Vagina (tissue), 2 donors: ENCODE results near the gene CSNK2A1. TPM values are rescaled to one million over a fixed set of nuclear protein-coding genes. Genes with fewer than 3 reads are reported as not detected.

Experiments used
- DNase-seq, 2 donors: peaks; one replicate each; pipeline ENCODE4 v3.0.0-alpha.2; 2017; ENCODE audit errors: extremely low spot score in 2 of 2
- H3K27ac ChIP-seq: fragments of 200-600 bp; sonication (generic); one replicate; pipeline ENCODE4 v1.5.1; 2019
- H3K27me3 ChIP-seq: fragments of 200-600 bp; sonication (generic); one replicate; pipeline ENCODE4 v1.5.1; 2019
- H3K36me3 ChIP-seq, 2 donors: fragments of 200-600 bp; sonication (generic); one replicate each; pipeline ENCODE4 v1.5.1; 2017 to 2019
- H3K4me1 ChIP-seq: fragments of 200-600 bp; sonication (generic); one replicate; pipeline ENCODE4 v1.5.1; 2019
- H3K4me3 ChIP-seq, 2 donors: fragments of 200-600 bp; sonication (generic); 1 replicate in 1 of 2; 2 replicates in 1 of 2; pipeline ENCODE4 v1.5.1; 2016 to 2019
- H3K9me3 ChIP-seq: fragments of 200-600 bp; sonication (generic); one replicate; pipeline ENCODE4 v1.5.1; 2019
- CTCF ChIP-seq, 3 experiments: fragments of 450-650 bp in 2 of 3; fragments of 200-600 bp in 1 of 3; sonication (generic) in 1 of 3; IDR thresholded peaks; one replicate each; pipeline ENCODE4 v1.5.1; 2017 to 2019; ENCODE audit warnings: antibody characterized with exemption in 3 of 3, mild to moderate bottlenecking in 2 of 3, moderate library complexity in 2 of 3
- POLR2A ChIP-seq, 2 donors: fragments of 450-650 bp; IDR thresholded peaks; one replicate each; pipeline ENCODE4 v1.6.1; 2017; ENCODE audit warnings: antibody characterized with exemption in 2 of 2, mild to moderate bottlenecking in 2 of 2, moderate library complexity in 2 of 2
- POLR2AphosphoS5 ChIP-seq, 2 donors: sonication (generic); formaldehyde crosslinking; IDR thresholded peaks; one replicate each; pipeline ENCODE4 v1.9.0; 2017; ENCODE audit warnings: antibody characterized with exemption in 2 of 2, mild to moderate bottlenecking in 2 of 2, low read depth in 1 of 2; ENCODE audit not compliant: insufficient read depth in 1 of 2
- intact Hi-C: fragments of 100-400 bp; cut with DNase I; formaldehyde crosslinking; loops from one replicate; pipeline ENCODE4 v1.15.1; 2023
- total RNA-seq: library from RNA; depleted of rRNA; stranded (reverse); fragments of >200 nt; gene quantifications from one replicate; pipeline ENCODE4 v1.2.3, GENCODE V29; 2016

Gene CSNK2A1
- total RNA-seq, 1 donor from 2014 or later: 70.0 TPM

- no peak overlapping the region for H3K27ac ChIP-seq
- intact Hi-C loops: loop anchor here (10.0 kb wide), 1 partner anchor 167 kb away; no protein-coding TSS in a partner anchor
- TF ChIP-seq CTCF (IDR thresholded peaks at IDR 0.05): no peak
- TF ChIP-seq POLR2A (IDR thresholded peaks at IDR 0.05): no peak
- no peak for TF ChIP-seq POLR2AphosphoS5 (IDR thresholded peaks at IDR 0.05; ENCODE audit: insufficient read depth in 1 of 2, low read depth in 1 of 2)
- H3K36me3 ChIP-seq: no peaks in the 10 kb centered on the region
- H3K27me3 ChIP-seq: no peaks in the 10 kb centered on the region
- H3K4me1 ChIP-seq: peaks cover 17% of the 10 kb centered on the region
- no peaks in the 10 kb centered on the region for H3K9me3 ChIP-seq
- H3K4me3 ChIP-seq: no peak overlapping the region
- no peak for DNase-seq
Observed at GRCh38 chr20:568097-568652, 24.6 kb upstream of the CSNK2A1 start.

- no peak for TF ChIP-seq POLR2AphosphoS5 (IDR thresholded peaks at IDR 0.05; ENCODE audit: insufficient read depth in 1 of 2, low read depth in 1 of 2)
- no peak for TF ChIP-seq POLR2A (IDR thresholded peaks at IDR 0.05)
- TF ChIP-seq CTCF (IDR thresholded peaks at IDR 0.05): no peak
- no peak overlapping the region for H3K4me3 ChIP-seq
- DNase-seq: no peak
- no peak overlapping the region for H3K27ac ChIP-seq
- no peaks in the 10 kb centered on the region for H3K4me1 ChIP-seq
- no peaks in the 10 kb centered on the region for H3K36me3 ChIP-seq
- no peaks in the 10 kb centered on the region for H3K27me3 ChIP-seq
- H3K9me3 ChIP-seq: no peaks in the 10 kb centered on the region
- intact Hi-C loops: loop anchor here (10.0 kb wide), 1 partner anchor 171 kb away; no protein-coding TSS in a partner anchor
Observed at GRCh38 chr20:564192-564591, 20.6 kb upstream of the CSNK2A1 start.

GRCh38 chr20:563187-563586 is 19.6 kb upstream of the CSNK2A1 start:
- TF ChIP-seq CTCF (IDR thresholded peaks at IDR 0.05): no peak
- TF ChIP-seq POLR2A (IDR thresholded peaks at IDR 0.05): no peak
- no peak for TF ChIP-seq POLR2AphosphoS5 (IDR thresholded peaks at IDR 0.05; ENCODE audit: insufficient read depth in 1 of 2, low read depth in 1 of 2)
- DNase-seq: no peak
- H3K4me3 ChIP-seq: no peak overlapping the region
- no peaks in the 10 kb centered on the region for H3K27me3 ChIP-seq
- no peak overlapping the region for H3K27ac ChIP-seq
- no peaks in the 10 kb centered on the region for H3K9me3 ChIP-seq
- intact Hi-C loops: loop anchor here (10.0 kb wide), 1 partner anchor 172 kb away; no protein-coding TSS in a partner anchor
- no peaks in the 10 kb centered on the region for H3K36me3 ChIP-seq
- H3K4me1 ChIP-seq: no peaks in the 10 kb centered on the region

- Histone ChIP-seq H3K27me3 (no peaks in the 10 kb centered on the region), H3K36me3 (no peaks in the 10 kb centered on the region), H3K4me3 (no peak overlapping the region), H3K4me1 (no peaks in the 10 kb centered on the region), H3K27ac (no peak overlapping the region), H3K9me3 (no peaks in the 10 kb centered on the region)
- intact Hi-C loops: loop anchor here (10.0 kb wide), 1 partner anchor 172 kb away; no protein-coding TSS in a partner anchor
- DNase-seq: no peak
- TF ChIP-seq POLR2AphosphoS5 (IDR thresholded peaks at IDR 0.05; ENCODE audit: insufficient read depth in 1 of 2, low read depth in 1 of 2): no peak
- no peak for TF ChIP-seq POLR2A (IDR thresholded peaks at IDR 0.05)
- no peak for TF ChIP-seq CTCF (IDR thresholded peaks at IDR 0.05)
Observed at GRCh38 chr20:562232-562897, 18.8 kb upstream of the CSNK2A1 start.
